GM13976 (cell line): ENCODE results near the gene CCDC124.
"Not testable (repeated sequence)": the region's sequence is repeated elsewhere in the genome, so short reads cannot be mapped to it uniquely, and the experiment has no call there.

Source experiments
- DNase-seq: peaks from one replicate; pipeline ENCODE4 v3.0.0; 2012; ENCODE audit warnings: low spot score
- CTCF ChIP-seq: IDR thresholded peaks from 2 replicates; pipeline ENCODE4 v1.5.1; 2012; ENCODE audit warnings: borderline replicate concordance, mild to moderate bottlenecking; ENCODE audit not compliant: insufficient read depth; ENCODE audit errors: extremely low read depth, missing control alignments, control extremely low read depth
- in situ Hi-C: fragments of 300-500 bp; cut with MboI; formaldehyde crosslinking; loops from one replicate; pipeline ENCODE4 v1.12.0; 2022; ENCODE audit warnings: low sequenced_read_pairs, mixed read lengths, inconsistent platforms; ENCODE audit not compliant: unreplicated experiment

CCDC124 gene

GRCh38 chr19:17982430-17982829, 49.6 kb downstream of the CCDC124 start:
- no peak for TF ChIP-seq CTCF
- in situ Hi-C loops, result no loop called here
- no peak for DNase-seq

GRCh38 chr19:17985037-17985818, 52.4 kb downstream of the CCDC124 start:
- in situ Hi-C loops, result no loop called here
- DNase-seq, result no peak
- TF ChIP-seq CTCF, result no peak

GRCh38 chr19:17986569-17986968, 53.8 kb downstream of the CCDC124 start:
- DNase-seq, in situ Hi-C loops: not testable (repeated sequence)

GRCh38 chr19:17988161-17988560, 55.3 kb downstream of the CCDC124 start:
- no peak for TF ChIP-seq CTCF
- no peak for DNase-seq
- in situ Hi-C loops, result no loop called here

- DNase-seq, result no peak
- in situ Hi-C loops, result loop anchor here (5.0 kb wide), 1 partner anchor 52 kb away; no protein-coding TSS in a partner anchor
- TF ChIP-seq CTCF, result no peak
Measured at GRCh38 chr19:17989425-17990094, 56.7 kb downstream of the CCDC124 start.

- no peak for DNase-seq
- in situ Hi-C loops, result loop anchor here (5.0 kb wide), 1 partner anchor 56 kb away; no protein-coding TSS in a partner anchor
- TF ChIP-seq CTCF, result no peak
Measured at GRCh38 chr19:17993076-17993813, 60.4 kb downstream of the CCDC124 start.
